Thoracic aorta (tissue), 2 donors: ENCODE data around the gene HSD11B1. TPM values are rescaled to one million over a fixed set of nuclear protein-coding genes. Genes with fewer than 3 reads are reported as not detected.

Experiments used
- ATAC-seq: fragments of 150-250 bp; one replicate; pipeline ENCODE4 v1.8.0; 2017; ENCODE audit warnings: low read depth; ENCODE audit not compliant: insufficient number of reproducible peaks, low FRiP score
- DNase-seq: peaks from one replicate; pipeline ENCODE4 v3.0.0-alpha.2; 2020; ENCODE audit warnings: low spot score
- H3K27ac ChIP-seq, 2 donors: fragments of 200-600 bp; sonication (generic); 1 replicate in 1 of 2; 2 replicates in 1 of 2; pipeline ENCODE4 v1.5.1; 2016; ENCODE audit warnings: mild to moderate bottlenecking in 2 of 2, moderate library complexity in 2 of 2
- H3K27me3 ChIP-seq: fragments of 200-600 bp; sonication (generic); replicated peaks from 2 replicates; pipeline ENCODE4 v1.6.0; 2016; ENCODE audit warnings: mild to moderate bottlenecking; ENCODE audit not compliant: insufficient read depth
- H3K36me3 ChIP-seq: fragments of 200-600 bp; sonication (generic); one replicate; pipeline ENCODE4 v1.5.1; 2016
- H3K4me1 ChIP-seq, 2 donors: fragments of 200-600 bp; sonication (generic); 1 replicate in 1 of 2; 2 replicates in 1 of 2; pipeline versions ENCODE4 v1.5.1 to v1.6.0; 2016; ENCODE audit warnings: low read depth in 2 of 2, mild to moderate bottlenecking in 1 of 2; ENCODE audit not compliant: control insufficient read depth in 1 of 2
- H3K4me3 ChIP-seq: fragments of 200-600 bp; sonication (generic); 2 replicates; pipeline ENCODE4 v1.5.1; 2016; ENCODE audit warnings: mild to moderate bottlenecking
- H3K9me3 ChIP-seq: fragments of 200-600 bp; sonication (generic); 2 replicates; pipeline ENCODE4 v1.5.1; 2016
- total RNA-seq, 2 donors: library from RNA; depleted of rRNA; stranded (reverse); fragments of >200 nt; gene quantifications; one replicate each; pipeline versions ENCODE4 v1.1.0 to v1.2.3, GENCODE V29; 2016
- TF ChIP-seq, protein P1 (sequence below): fragments of 200-600 bp; sonication (generic); IDR thresholded peaks from one replicate; pipeline ENCODE4 v1.5.1; 2019; ENCODE audit warnings: antibody characterized with exemption

The HSD11B1 gene
- total RNA-seq, 2 donors from 2014 or later, result 15.7 to 24.4 TPM

DNA sequence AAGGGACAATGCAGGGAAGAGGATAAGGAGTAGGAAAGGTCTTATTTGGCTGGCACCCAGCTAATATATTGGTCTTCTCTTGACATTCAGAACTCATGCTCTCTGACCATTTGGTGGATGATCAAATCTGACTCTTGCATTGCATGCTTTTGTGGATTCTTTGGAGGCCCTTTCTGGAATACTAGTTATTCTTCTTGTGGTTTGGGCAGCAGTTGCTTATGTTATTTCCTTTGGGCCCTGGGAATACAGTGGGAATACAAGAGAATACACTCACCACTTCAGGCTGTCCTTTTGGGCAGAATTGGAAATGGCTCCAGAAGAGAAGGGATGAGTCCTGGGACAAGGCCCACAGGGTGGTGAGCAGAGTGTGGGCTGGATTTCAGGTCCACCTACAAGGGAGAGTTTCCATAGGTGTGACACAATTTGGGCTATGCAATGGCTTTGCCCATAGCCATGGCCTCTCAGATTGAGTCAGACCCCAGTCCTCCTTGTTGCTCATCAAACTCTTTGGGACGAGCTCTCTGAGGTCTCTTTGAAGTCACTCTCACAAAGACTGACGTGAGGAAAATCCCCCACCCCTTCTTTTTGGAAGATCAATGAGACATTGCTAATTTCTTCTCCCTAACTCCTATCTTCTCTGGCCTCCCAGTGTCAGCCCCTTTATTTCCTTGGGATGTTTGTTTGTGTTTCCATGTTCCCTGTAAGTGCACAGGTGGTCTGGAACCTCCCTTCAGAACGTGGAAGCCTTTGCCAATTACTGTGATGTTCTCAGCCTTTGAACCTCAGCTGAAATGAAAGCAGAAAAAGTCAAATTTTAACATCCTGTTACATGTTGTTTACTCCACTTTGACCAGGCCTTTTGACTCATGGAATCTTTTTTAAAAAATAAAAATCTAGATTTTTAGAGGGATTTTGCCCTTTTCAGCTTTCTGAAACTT, 19.4 kb downstream of the HSD11B1 start:
- no peaks in the 10 kb centered on the region for H3K9me3 ChIP-seq
- no peaks in the 10 kb centered on the region for H3K27me3 ChIP-seq
- H3K27ac ChIP-seq, result no peak overlapping the region
- ATAC-seq (no peak), DNase-seq (no peak)
- H3K4me3 ChIP-seq, result no peak overlapping the region
- TF ChIP-seq, protein P1, sequence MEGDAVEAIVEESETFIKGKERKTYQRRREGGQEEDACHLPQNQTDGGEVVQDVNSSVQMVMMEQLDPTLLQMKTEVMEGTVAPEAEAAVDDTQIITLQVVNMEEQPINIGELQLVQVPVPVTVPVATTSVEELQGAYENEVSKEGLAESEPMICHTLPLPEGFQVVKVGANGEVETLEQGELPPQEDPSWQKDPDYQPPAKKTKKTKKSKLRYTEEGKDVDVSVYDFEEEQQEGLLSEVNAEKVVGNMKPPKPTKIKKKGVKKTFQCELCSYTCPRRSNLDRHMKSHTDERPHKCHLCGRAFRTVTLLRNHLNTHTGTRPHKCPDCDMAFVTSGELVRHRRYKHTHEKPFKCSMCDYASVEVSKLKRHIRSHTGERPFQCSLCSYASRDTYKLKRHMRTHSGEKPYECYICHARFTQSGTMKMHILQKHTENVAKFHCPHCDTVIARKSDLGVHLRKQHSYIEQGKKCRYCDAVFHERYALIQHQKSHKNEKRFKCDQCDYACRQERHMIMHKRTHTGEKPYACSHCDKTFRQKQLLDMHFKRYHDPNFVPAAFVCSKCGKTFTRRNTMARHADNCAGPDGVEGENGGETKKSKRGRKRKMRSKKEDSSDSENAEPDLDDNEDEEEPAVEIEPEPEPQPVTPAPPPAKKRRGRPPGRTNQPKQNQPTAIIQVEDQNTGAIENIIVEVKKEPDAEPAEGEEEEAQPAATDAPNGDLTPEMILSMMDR, result no peak
- H3K36me3 ChIP-seq, result no peaks in the 10 kb centered on the region
- no peaks in the 10 kb centered on the region for H3K4me1 ChIP-seq

DNA sequence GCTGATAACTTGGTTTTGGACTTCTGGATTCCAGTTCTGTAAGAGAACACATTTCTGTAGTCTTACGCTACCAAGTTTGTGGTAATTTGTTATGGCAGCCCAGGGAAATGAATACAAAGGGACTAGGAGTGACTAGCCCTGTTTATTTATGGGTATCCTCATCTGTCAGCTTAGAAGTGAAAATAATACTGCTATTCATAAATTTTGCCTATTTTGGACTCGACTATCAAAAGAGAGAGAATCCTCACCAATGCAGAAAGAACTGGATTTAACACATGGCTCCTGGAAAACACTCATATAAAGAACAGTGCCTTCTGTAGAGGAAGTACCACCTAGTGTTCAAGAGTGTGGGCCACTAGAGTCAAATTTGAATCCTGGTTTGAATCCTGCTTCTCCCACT, 22.6 kb downstream of the HSD11B1 start:
- Histone ChIP-seq H3K4me3 (no peak overlapping the region), H3K36me3 (no peaks in the 10 kb centered on the region), H3K27ac (no peak overlapping the region), H3K27me3 (no peaks in the 10 kb centered on the region), H3K9me3 (no peaks in the 10 kb centered on the region), H3K4me1 (no peaks in the 10 kb centered on the region)
- no peak for ATAC-seq
- DNase-seq, result no peak
- TF ChIP-seq, protein P1, result no peak

DNA sequence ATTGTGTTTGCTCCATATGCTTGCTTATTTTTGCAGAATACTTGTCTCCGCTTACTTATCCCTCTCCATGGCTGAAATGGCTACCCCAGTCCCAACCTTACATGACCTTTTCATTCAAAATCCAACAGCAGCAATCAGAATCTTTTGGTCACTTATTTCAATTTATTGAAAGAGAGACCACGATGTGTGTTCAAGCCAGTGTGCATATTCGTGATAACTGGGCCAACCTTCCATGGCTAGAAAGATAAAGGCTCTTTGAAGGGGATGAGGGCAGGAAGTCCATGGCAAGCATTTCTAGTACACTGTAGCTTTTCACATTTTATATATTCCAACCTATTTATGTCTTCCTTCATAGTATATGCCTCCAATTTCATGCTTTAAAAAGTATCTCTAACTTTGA, 23.1 kb downstream of the HSD11B1 start:
- no peak for DNase-seq
- Histone ChIP-seq H3K27ac (no peak overlapping the region), H3K9me3 (no peaks in the 10 kb centered on the region), H3K4me1 (no peaks in the 10 kb centered on the region), H3K27me3 (no peaks in the 10 kb centered on the region), H3K4me3 (no peak overlapping the region), H3K36me3 (no peaks in the 10 kb centered on the region)
- no peak for ATAC-seq
- TF ChIP-seq, protein P1, result no peak

DNA sequence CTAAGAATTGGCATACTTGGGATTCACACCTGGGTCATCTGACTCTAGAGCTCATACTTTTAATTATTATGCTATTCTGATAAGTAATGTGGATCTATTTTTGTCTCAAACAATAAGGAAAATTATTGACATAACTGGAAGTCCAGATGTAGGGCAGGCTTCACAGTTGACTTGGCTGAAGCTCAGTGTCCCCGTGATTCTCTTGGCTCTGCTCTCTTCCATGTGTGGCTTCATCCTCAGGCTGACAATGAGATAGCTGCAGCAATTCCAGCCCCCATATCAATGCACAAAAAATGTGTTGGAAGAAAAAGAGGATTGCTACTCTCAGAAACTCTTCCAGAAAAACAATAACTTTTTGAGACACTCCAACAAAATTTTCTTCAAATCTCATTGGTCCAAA, 23.8 kb downstream of the HSD11B1 start:
- no peaks in the 10 kb centered on the region for H3K36me3 ChIP-seq
- ATAC-seq (no peak), DNase-seq (no peak)
- H3K4me1 ChIP-seq, result no peaks in the 10 kb centered on the region
- no peaks in the 10 kb centered on the region for H3K27me3 ChIP-seq
- H3K27ac ChIP-seq, result no peak overlapping the region
- no peaks in the 10 kb centered on the region for H3K9me3 ChIP-seq
- H3K4me3 ChIP-seq, result no peak overlapping the region
- TF ChIP-seq, protein P1, result no peak

DNA sequence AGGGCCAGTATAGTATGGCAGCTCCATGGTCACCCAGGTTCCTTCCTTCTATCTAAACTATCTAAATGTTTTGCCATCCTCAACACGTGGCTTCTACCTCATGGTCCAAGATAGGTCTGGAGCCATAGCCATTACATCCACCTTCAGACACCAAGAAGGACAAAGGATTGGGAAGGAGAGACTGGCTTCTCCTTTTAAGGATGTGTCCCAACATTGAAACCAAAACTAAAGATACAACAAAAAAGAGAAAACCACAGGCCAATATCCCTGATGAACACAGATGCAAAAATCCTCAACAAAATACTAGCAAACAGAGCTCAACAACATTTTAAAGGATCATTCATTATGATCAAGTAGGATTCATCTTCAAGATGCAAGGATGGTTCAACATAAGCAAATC, 24.8 kb downstream of the HSD11B1 start:
- DNase-seq (no peak), ATAC-seq (no peak)
- Histone ChIP-seq H3K4me3 (no peak overlapping the region), H3K27me3 (no peaks in the 10 kb centered on the region), H3K36me3 (no peaks in the 10 kb centered on the region), H3K4me1 (no peaks in the 10 kb centered on the region), H3K27ac (no peak overlapping the region), H3K9me3 (no peaks in the 10 kb centered on the region)
- TF ChIP-seq, protein P1, result no peak
